Testis (tissue), 3 donors: Measurements from ENCODE around the gene ENTPD1. TPM values are rescaled to one million over a fixed set of nuclear protein-coding genes. Genes with fewer than 3 reads are reported as not detected.
"Not testable (repeated sequence)": the region's sequence is repeated elsewhere in the genome, so short reads cannot be mapped to it uniquely, and the experiment has no call there.

Experiments
- DNase-seq: peaks from one replicate; pipeline ENCODE4 v3.0.0-alpha.2; 2019
- H3K27ac ChIP-seq, 2 donors: fragments of 200-600 bp; sonication (generic); one replicate each; pipeline ENCODE4 v1.5.1; 2019
- H3K27me3 ChIP-seq: fragments of 200-600 bp; sonication (generic); one replicate; pipeline ENCODE4 v1.5.1; 2019
- H3K36me3 ChIP-seq: fragments of 200-600 bp; sonication (generic); one replicate; pipeline ENCODE4 v1.5.1; 2017; ENCODE audit warnings: low read depth; ENCODE audit errors: missing control alignments
- H3K4me1 ChIP-seq: fragments of 200-600 bp; sonication (generic); one replicate; pipeline ENCODE4 v1.5.1; 2019
- H3K4me3 ChIP-seq, 2 donors: fragments of 200-600 bp; sonication (generic); one replicate each; pipeline ENCODE4 v1.5.1; 2017 to 2019
- H3K9me3 ChIP-seq: fragments of 200-600 bp; sonication (generic); one replicate; pipeline ENCODE4 v1.5.1; 2017
- CTCF ChIP-seq, 3 experiments: fragments of 450-650 bp in 2 of 3; fragments of 200-600 bp in 1 of 3; sonication (generic) in 1 of 3; IDR thresholded peaks; one replicate each; pipeline ENCODE4 v1.5.1; 2016 to 2019; ENCODE audit warnings: antibody characterized with exemption in 3 of 3, mild to moderate bottlenecking in 2 of 3, moderate library complexity in 1 of 3
- POLR2A ChIP-seq: fragments of 450-650 bp; IDR thresholded peaks from one replicate; pipeline ENCODE4 v1.6.1; 2017; ENCODE audit warnings: antibody characterized with exemption, mild to moderate bottlenecking, moderate library complexity
- WGBS, 2 donors: methylation state at CpG; one replicate each; pipeline ENCODE4 v1.1.5; 2018; 5-methylcytosine and 5-hydroxymethylcytosine counted together
- intact Hi-C: fragments of 100-400 bp; cut with DNase I; formaldehyde crosslinking; loops from one replicate; pipeline ENCODE4 v1.15.1; 2023; ENCODE audit warnings: low total_unique reads
- polyA plus RNA-seq: library from polyadenylated mRNA; stranded (reverse); fragments of 350-450 nt; fragmentation: Illumina TruSeq; extraction: RNeasy Lipid Tissue Mini Kit (QIAGEN cat#74804); gene quantifications from one replicate; pipeline ENCODE4 v1.2.3, GENCODE V29; 2014; ENCODE audit warnings: low read depth, low replicate concordance; ENCODE audit not compliant: insufficient read depth
- total RNA-seq, 2 donors: library from RNA; depleted of rRNA; stranded (reverse); fragments of >200 nt; gene quantifications; one replicate each; pipeline ENCODE4 v1.2.3, GENCODE V29; 2016

The ENTPD1 gene
- total and polyA plus RNA-seq, 3 donors from 2014 or later: 9.8 to 12.7 (median 11.3) TPM

GRCh38 chr10:95767884-95768556, 12.1 kb downstream of the ENTPD1 start:
- Histone ChIP-seq H3K27me3 (no peaks in the 10 kb centered on the region), H3K4me3 (no peak overlapping the region), H3K27ac (peak overlapping the region in 1 of 2 donors; percentile 43), H3K4me1 (no peaks in the 10 kb centered on the region), H3K36me3 (no peaks in the 10 kb centered on the region), H3K9me3 (no peaks in the 10 kb centered on the region)
- intact Hi-C loops: no loop called here
- DNase-seq: no peak
- TF ChIP-seq CTCF (IDR thresholded peaks at IDR 0.05) (no peak), POLR2A (no peak)

- no peak for DNase-seq
- intact Hi-C loops: no loop called here
- no peak overlapping the region for H3K4me3 ChIP-seq
- H3K9me3 ChIP-seq: no peaks in the 10 kb centered on the region
- no peaks in the 10 kb centered on the region for H3K36me3 ChIP-seq
- no peak overlapping the region for H3K27ac ChIP-seq
- no peaks in the 10 kb centered on the region for H3K4me1 ChIP-seq
- WGBS, 2 donors: 87% methylated on average over 4 of the region's 4 CpGs
- H3K27me3 ChIP-seq: no peaks in the 10 kb centered on the region
- no peak for TF ChIP-seq POLR2A
- TF ChIP-seq CTCF (IDR thresholded peaks at IDR 0.05): no peak
Measured at GRCh38 chr10:95770084-95770720, 14.2 kb downstream of the ENTPD1 start.

GRCh38 chr10:95773454-95773853, 17.5 kb downstream of the ENTPD1 start:
- H3K36me3 ChIP-seq, H3K4me1 ChIP-seq, H3K4me3 ChIP-seq, DNase-seq, H3K9me3 ChIP-seq, intact Hi-C loops, H3K27me3 ChIP-seq, H3K27ac ChIP-seq: not testable (repeated sequence)
- WGBS, 2 donors: 48 to 50% methylated on average over 2 of the region's 2 CpGs

GRCh38 chr10:95777638-95778037, 21.7 kb downstream of the ENTPD1 start:
- H3K4me1 ChIP-seq, H3K27ac ChIP-seq, H3K4me3 ChIP-seq, H3K9me3 ChIP-seq, intact Hi-C loops, H3K36me3 ChIP-seq, H3K27me3 ChIP-seq, DNase-seq: not testable (repeated sequence)
- 86 to 96% methylated on average over 5 to 8 of the region's 8 CpGs for WGBS, 2 donors

GRCh38 chr10:95782318-95782717, 26.4 kb downstream of the ENTPD1 start:
- TF ChIP-seq CTCF (IDR thresholded peaks at IDR 0.05) (no peak), POLR2A (no peak)
- Histone ChIP-seq H3K27ac (no peak overlapping the region), H3K27me3 (no peaks in the 10 kb centered on the region), H3K4me1 (no peaks in the 10 kb centered on the region), H3K4me3 (no peak overlapping the region), H3K36me3 (no peaks in the 10 kb centered on the region), H3K9me3 (no peaks in the 10 kb centered on the region)
- 85 to 88% methylated on average over 2 of the region's 2 CpGs for WGBS, 2 donors
- DNase-seq: no peak
- intact Hi-C loops: no loop called here

- H3K4me3 ChIP-seq: no peak overlapping the region
- intact Hi-C loops: no loop called here
- no peaks in the 10 kb centered on the region for H3K9me3 ChIP-seq
- H3K36me3 ChIP-seq: no peaks in the 10 kb centered on the region
- no peaks in the 10 kb centered on the region for H3K4me1 ChIP-seq
- no peaks in the 10 kb centered on the region for H3K27me3 ChIP-seq
- TF ChIP-seq POLR2A (no peak), CTCF (IDR thresholded peaks at IDR 0.05) (no peak)
- WGBS, 2 donors: 66 to 78% methylated on average over 3 of the region's 3 CpGs
- peak overlapping the region in 1 of 2 donors; percentile 39 for H3K27ac ChIP-seq
- DNase-seq: no peak
Measured at GRCh38 chr10:95783741-95784140, 27.8 kb downstream of the ENTPD1 start.
